Measurements from ENCODE around the gene SNX1.
"Not testable (repeated sequence)": the region's sequence is repeated elsewhere in the genome, so short reads cannot be mapped to it uniquely, and the experiment has no call there.

SNX1 gene

GRCh38 chr15:64072812-64073211, 23.0 kb upstream of the SNX1 start:
- no peak for DNase-seq (ENCODE audit: low spot score)

GRCh38 chr15:64073496-64073895, 22.3 kb upstream of the SNX1 start:
- not testable (repeated sequence) for DNase-seq (ENCODE audit: low spot score)

- no peak for DNase-seq (ENCODE audit: low spot score)
Measured at GRCh38 chr15:64082757-64083156, 13.0 kb upstream of the SNX1 start.

- DNase-seq (ENCODE audit: low spot score), result no peak
Measured at GRCh38 chr15:64089543-64090280, 6.1 kb upstream of the SNX1 start.

- no peak for DNase-seq (ENCODE audit: low spot score)
Measured at GRCh38 chr15:64090527-64090926, 5.3 kb upstream of the SNX1 start.

GRCh38 chr15:64092075-64092820, 3.5 kb upstream of the SNX1 start:
- DNase-seq (ENCODE audit: low spot score), result peak; percentile 43

- DNase-seq (ENCODE audit: low spot score), result peak; percentile 24
Measured at GRCh38 chr15:64092864-64093626, 2.7 kb upstream of the SNX1 start.

GRCh38 chr15:64093627-64094417, 2.0 kb upstream of the SNX1 start, which contains the start of gene CIAO2A:
Gene CIAO2A (minus strand): TSS chr15:64093838. CDS start chr15:64093768, 70 bp downstream.
- peak; percentile 96 for DNase-seq (ENCODE audit: low spot score)

- DNase-seq (ENCODE audit: low spot score), result no peak
Measured at GRCh38 chr15:64095431-64095794, 369 bp upstream of the SNX1 start.

- no peak for DNase-seq (ENCODE audit: low spot score)
Measured at GRCh38 chr15:64096668-64097384, 1.0 kb downstream of the SNX1 start.

- no peak for DNase-seq (ENCODE audit: low spot score)
Measured at GRCh38 chr15:64099379-64099778, 3.6 kb downstream of the SNX1 start.

- DNase-seq (ENCODE audit: low spot score), result no peak
Measured at GRCh38 chr15:64100958-64101357, 5.2 kb downstream of the SNX1 start.

- DNase-seq (ENCODE audit: low spot score), result no peak
Measured at GRCh38 chr15:64102497-64102896, 6.7 kb downstream of the SNX1 start.

GRCh38 chr15:64105113-64105704, 9.4 kb downstream of the SNX1 start:
- DNase-seq (ENCODE audit: low spot score), result no peak

GRCh38 chr15:64107337-64107736, 11.6 kb downstream of the SNX1 start:
- no peak for DNase-seq (ENCODE audit: low spot score)

- DNase-seq (ENCODE audit: low spot score), result not testable (repeated sequence)
Measured at GRCh38 chr15:64110108-64110701, 14.4 kb downstream of the SNX1 start.

- DNase-seq (ENCODE audit: low spot score), result no peak
Measured at GRCh38 chr15:64110950-64111678, 15.3 kb downstream of the SNX1 start.

- DNase-seq (ENCODE audit: low spot score), result no peak
Measured at GRCh38 chr15:64111679-64112050, 15.9 kb downstream of the SNX1 start.

- DNase-seq (ENCODE audit: low spot score), result no peak
Measured at GRCh38 chr15:64112073-64112772, 16.4 kb downstream of the SNX1 start.
